Fibroblast of lung (primary cell): ENCODE measurements around the gene ZFYVE28. TPM values are rescaled to one million over a fixed set of nuclear protein-coding genes. Genes with fewer than 3 reads are reported as not detected.

Experiments used
- DNase-seq, 2 donors: peaks; one replicate each; pipeline versions ENCODE4 v3.0.0 to v3.0.0-alpha.2; 2010; ENCODE audit warnings: low read depth in 2 of 2
- H2AFZ ChIP-seq: 2 replicates; pipeline ENCODE4 v1.5.1; 2012; ENCODE audit warnings: low read length, control low read depth, inconsistent platforms
- H3K27ac ChIP-seq: 2 replicates; pipeline ENCODE4 v1.5.1; 2011; ENCODE audit warnings: low read length, control low read depth; ENCODE audit not compliant: insufficient read depth
- H3K27me3 ChIP-seq: 2 replicates; pipeline ENCODE4 v1.5.1; 2011; ENCODE audit warnings: mild to moderate bottlenecking, low read length; ENCODE audit not compliant: control insufficient read depth, insufficient read depth
- H3K36me3 ChIP-seq: 2 replicates; pipeline ENCODE4 v1.5.1; 2011; ENCODE audit warnings: low read length; ENCODE audit not compliant: control insufficient read depth, insufficient read depth
- H3K4me1 ChIP-seq: 2 replicates; pipeline ENCODE4 v1.5.1; 2011; ENCODE audit warnings: low read length; ENCODE audit not compliant: control insufficient read depth, insufficient read depth; ENCODE audit errors: extremely low read depth
- H3K4me2 ChIP-seq: 2 replicates; pipeline ENCODE4 v1.5.1; 2011; ENCODE audit warnings: low read length, control low read depth; ENCODE audit not compliant: insufficient read depth; ENCODE audit errors: extremely low read depth
- H3K4me3 ChIP-seq, 4 experiments: fragments of 200-600 bp in 1 of 4; sonication (generic) in 1 of 4; replicated peaks in 1 of 4; 2 replicates each; pipeline ENCODE4 v1.5.1; 2011 to 2016; ENCODE audit warnings: low read length in 4 of 4, low read depth in 3 of 4, mild to moderate bottlenecking in 3 of 4, control low read depth in 2 of 4, inconsistent platforms in 1 of 4, mixed read lengths in 1 of 4; ENCODE audit not compliant: insufficient read depth in 1 of 4; ENCODE audit errors: control extremely low read depth in 1 of 4
- H3K79me2 ChIP-seq: 2 replicates; pipeline ENCODE4 v1.5.1; 2012; ENCODE audit warnings: mild to moderate bottlenecking, low read length, inconsistent platforms; ENCODE audit not compliant: control insufficient read depth, insufficient read depth
- H3K9ac ChIP-seq: 2 replicates; pipeline ENCODE4 v1.5.1; 2011; ENCODE audit warnings: mild to moderate bottlenecking, low read length, control low read depth; ENCODE audit not compliant: insufficient read depth
- H3K9me3 ChIP-seq: 2 replicates; pipeline ENCODE4 v1.5.1; 2012; ENCODE audit warnings: low read depth, low read length; ENCODE audit not compliant: control insufficient read depth, insufficient read depth
- H4K20me1 ChIP-seq: 2 replicates; pipeline ENCODE4 v1.5.1; 2011; ENCODE audit warnings: low read length; ENCODE audit not compliant: control insufficient read depth, insufficient read depth; ENCODE audit errors: extremely low read depth
- CTCF ChIP-seq, 2 donors: IDR thresholded peaks in 1 of 2; conservative IDR thresholded peaks in 1 of 2; 1 replicate in 1 of 2; 2 replicates in 1 of 2; pipeline ENCODE4 v1.5.1; 2011 to 2012; ENCODE audit warnings: low read length in 2 of 2, control low read depth in 1 of 2, inconsistent platforms in 1 of 2, low read depth in 1 of 2, mild to moderate bottlenecking in 1 of 2
- EZH2 ChIP-seq: IDR thresholded peaks from 2 replicates; pipeline ENCODE4 v1.5.1; 2012; ENCODE audit warnings: low read length, control low read depth, mild to moderate bottlenecking; ENCODE audit errors: missing control alignments
- polyA plus RNA-seq, 2 donors: library from polyadenylated mRNA; depleted of rRNA in 1 of 2; stranded (reverse) in 1 of 2; unstranded in 1 of 2; fragments of >200 nt; gene quantifications; 2 replicates each; pipeline ENCODE4 v1.2.1, GENCODE V29; 2011 to 2012; ENCODE audit warnings: missing spikeins in 1 of 2
- total RNA-seq: library from RNA; depleted of rRNA; stranded (reverse); fragments of >200 nt; gene quantifications from 2 replicates; pipeline ENCODE4 v1.2.1, GENCODE V29; 2014

Gene ZFYVE28
- total and polyA plus RNA-seq, 2 donors (not counting 1 experiment from before 2014, with no cell fraction given): 2.4 to 11.6 TPM

DNA sequence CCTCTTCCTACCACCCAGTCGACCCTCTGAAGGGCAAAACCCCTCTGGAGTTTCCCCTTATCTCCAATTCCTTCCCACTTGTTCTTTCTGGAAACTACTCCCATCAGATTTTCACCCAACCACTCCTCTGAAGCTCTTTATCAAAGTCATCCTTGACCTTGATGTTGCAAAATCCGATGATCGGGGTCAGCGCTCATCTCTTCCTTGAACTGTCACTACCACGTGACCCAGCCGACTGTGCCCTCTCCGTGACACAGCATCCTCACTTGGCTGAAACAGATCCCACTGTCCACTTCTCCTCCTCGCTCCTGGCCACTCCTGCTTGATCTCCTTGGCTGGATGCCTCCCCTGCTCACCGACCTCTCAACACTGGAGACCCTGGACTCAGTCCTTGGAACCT lies 1.4 kb upstream of the ZFYVE28 start:
- Histone ChIP-seq H3K27ac (no peak overlapping the region), H3K4me2 (no peak overlapping the region), H3K79me2 (peaks cover 3% of the 10 kb centered on the region), H4K20me1 (no peaks in the 10 kb centered on the region), H3K9ac (no peak overlapping the region), H3K4me1 (peaks cover 3% of the 10 kb centered on the region), H2AFZ (no peak overlapping the region), H3K4me3 (no peak overlapping the region), H3K9me3 (no peaks in the 10 kb centered on the region), H3K27me3 (peaks cover 17% of the 10 kb centered on the region), H3K36me3 (no peaks in the 10 kb centered on the region)
- no peak for TF ChIP-seq CTCF (conservative IDR thresholded peaks at IDR 0.05 in 1 of 2, IDR thresholded peaks at IDR 0.05 in 1 of 2; ENCODE audit: low read depth in 1 of 2, low read length in 2 of 2)
- peak; percentile 65 for TF ChIP-seq EZH2
- DNase-seq: no peak

DNA sequence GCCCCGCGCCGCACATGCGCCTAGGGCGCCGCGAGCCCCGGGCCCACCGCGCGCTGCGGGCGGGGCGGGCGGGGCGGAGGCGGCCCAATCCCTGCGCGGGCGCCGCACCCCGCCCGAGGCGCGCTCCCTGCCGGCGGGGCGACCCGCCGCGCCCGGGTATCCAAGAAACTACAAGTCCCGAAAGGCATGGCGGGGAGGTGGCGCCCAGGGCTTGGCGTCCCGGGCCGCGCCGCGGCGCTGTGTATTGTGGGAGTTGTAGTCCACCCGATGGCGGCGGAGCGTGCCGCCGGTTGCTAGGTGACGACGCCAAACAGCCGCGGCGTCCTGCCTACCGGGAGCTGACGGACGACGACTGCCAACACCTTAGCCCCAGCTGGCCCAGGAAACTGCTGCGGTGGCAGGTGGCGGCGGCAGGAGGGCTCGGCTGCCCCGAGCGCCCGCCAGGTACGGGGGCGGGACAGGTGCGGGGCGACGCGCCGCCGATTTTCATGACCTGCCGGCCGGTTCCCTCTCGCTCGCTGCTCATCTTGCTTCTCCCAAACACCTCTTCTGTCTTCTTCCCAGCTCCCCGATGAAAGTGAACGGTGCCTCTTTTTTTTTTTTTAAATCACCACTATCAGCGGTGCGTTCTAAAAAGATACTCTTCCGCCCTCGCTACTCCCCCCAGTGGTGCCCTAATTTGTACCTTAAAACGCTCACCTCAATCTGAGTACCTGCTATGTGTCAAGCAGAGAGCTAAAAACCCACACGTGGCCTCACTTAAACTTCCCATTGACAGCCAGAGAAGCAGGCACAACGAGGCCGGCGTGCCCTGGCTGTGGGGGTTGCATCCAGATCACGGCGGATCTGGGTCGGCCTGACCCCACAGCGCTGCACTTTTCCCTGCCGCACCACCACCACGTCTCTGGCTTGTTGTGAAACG lies 466 bp upstream of the ZFYVE28 start, which contains the start of gene CFAP99:
Gene CFAP99, plus strand, starts transcription at position 306 of the 922 bp plus-strand sequence.
- Histone ChIP-seq H3K4me3 (peak within 1 kb of the TSS; percentile 39 to 62 (median 57)), H3K27me3 (peaks cover 17% of the 10 kb centered on the region), H3K36me3 (no peaks in the 10 kb centered on the region), H3K79me2 (peaks cover 3% of the 10 kb centered on the region), H4K20me1 (no peaks in the 10 kb centered on the region), H3K9ac (peak within 1 kb of the TSS; percentile 34), H2AFZ (peak within 1 kb of the TSS; percentile 10), H3K4me2 (peak within 1 kb of the TSS; percentile 95), H3K9me3 (no peaks in the 10 kb centered on the region), H3K27ac (peak within 1 kb of the TSS; percentile 46), H3K4me1 (peaks cover 5% of the 10 kb centered on the region)
- TF ChIP-seq EZH2 (no peak), CTCF (conservative IDR thresholded peaks at IDR 0.05 in 1 of 2, IDR thresholded peaks at IDR 0.05 in 1 of 2; ENCODE audit: low read depth in 1 of 2, low read length in 2 of 2) (no peak)
- peak; percentile 85 to 91 for DNase-seq

DNA sequence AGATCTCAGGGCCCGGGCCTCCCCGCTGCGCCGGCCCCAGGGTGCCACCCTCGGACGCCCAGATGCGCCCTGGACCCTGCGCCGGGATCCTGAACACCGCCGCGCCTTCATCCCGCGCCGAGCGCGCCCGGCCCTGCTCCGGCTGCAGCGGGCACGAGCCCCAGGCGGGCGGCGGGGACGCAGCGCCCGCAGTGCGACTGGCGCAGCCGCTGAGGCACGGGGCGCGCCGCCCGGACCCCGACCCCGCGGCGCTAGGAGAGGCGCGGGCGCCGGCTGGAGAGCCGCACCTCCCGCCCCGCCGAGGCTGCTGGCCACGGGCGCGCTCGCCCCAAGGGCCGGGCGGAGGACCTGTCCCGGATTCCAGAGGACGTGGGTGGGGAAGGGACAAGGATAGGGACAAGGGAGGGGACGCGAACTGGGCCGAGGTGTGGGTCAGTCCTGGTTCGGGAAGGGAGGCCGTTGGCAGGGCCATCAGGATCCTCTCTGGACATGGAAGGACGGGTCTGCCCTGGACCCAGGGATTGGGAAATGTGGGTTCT lies 1.1 kb downstream of the ZFYVE28 start:
- no peak for TF ChIP-seq EZH2
- no peak for TF ChIP-seq CTCF (conservative IDR thresholded peaks at IDR 0.05 in 1 of 2, IDR thresholded peaks at IDR 0.05 in 1 of 2; ENCODE audit: low read depth in 1 of 2, low read length in 2 of 2)
- H3K27ac ChIP-seq: peak overlapping the region; percentile 46
- H3K4me2 ChIP-seq: peak overlapping the region; percentile 87
- no peaks in the 10 kb centered on the region for H3K36me3 ChIP-seq
- DNase-seq: no peak
- peaks cover 17% of the 10 kb centered on the region for H3K27me3 ChIP-seq
- peaks cover 5% of the 10 kb centered on the region for H3K79me2 ChIP-seq
- no peak overlapping the region for H2AFZ ChIP-seq
- peak overlapping the region; percentile 34 for H3K9ac ChIP-seq
- no peaks in the 10 kb centered on the region for H4K20me1 ChIP-seq
- H3K4me3 ChIP-seq: peak overlapping the region; percentile 37 to 62 (median 57)
- peaks cover 12% of the 10 kb centered on the region for H3K4me1 ChIP-seq
- no peaks in the 10 kb centered on the region for H3K9me3 ChIP-seq
